Kidney (tissue), 14 donors: ENCODE data around the gene AAGAB. TPM values are rescaled to one million over a fixed set of nuclear protein-coding genes. Genes with fewer than 3 reads are reported as not detected.

Experiments used
- DNase-seq, 5 donors: peaks; one replicate each; pipeline ENCODE4 v3.0.0-alpha.2; 2013 to 2020
- FAIRE-seq: peaks from 2 replicates; lab custom pipeline; 2012; peaks lifted over from hg19 to GRCh38; lab: Jason Lieb, UNC
- H3K27ac ChIP-seq, 2 donors: one replicate each; pipeline ENCODE4 v1.7.0; 2013; ENCODE audit warnings: low read depth in 2 of 2, low read length in 2 of 2, inconsistent platforms in 1 of 2
- H3K27me3 ChIP-seq: one replicate; pipeline ENCODE4 v1.7.1; 2013; ENCODE audit warnings: low read length, inconsistent platforms; ENCODE audit not compliant: control insufficient read depth, insufficient read depth
- H3K36me3 ChIP-seq, 3 donors: one replicate each; pipeline versions ENCODE4 v1.7.0 to v1.7.1; 2013; ENCODE audit warnings: low read length in 3 of 3, control low read depth in 1 of 3, inconsistent platforms in 1 of 3; ENCODE audit not compliant: insufficient read depth in 3 of 3, control insufficient read depth in 2 of 3
- H3K4me1 ChIP-seq, 3 donors: one replicate each; pipeline versions ENCODE4 v1.7.0 to v1.7.1; 2013; ENCODE audit warnings: low read length in 3 of 3, inconsistent platforms in 1 of 3, low read depth in 1 of 3; ENCODE audit not compliant: control insufficient read depth in 2 of 3, insufficient read depth in 2 of 3
- H3K4me3 ChIP-seq, 3 donors: one replicate each; pipeline versions ENCODE4 v1.7.0 to v1.8.1; 2013; ENCODE audit warnings: low read length in 3 of 3, control low read depth in 1 of 3, inconsistent platforms in 1 of 3
- H3K9ac ChIP-seq, 3 donors: one replicate each; pipeline versions ENCODE4 v1.7.0 to v1.7.1; 2013; ENCODE audit warnings: low read length in 3 of 3, control low read depth in 1 of 3, inconsistent platforms in 1 of 3
- H3K9me3 ChIP-seq, 3 donors: one replicate each; pipeline versions ENCODE4 v1.7.0 to v1.7.1; 2013; ENCODE audit warnings: low read length in 3 of 3, control low read depth in 1 of 3, inconsistent platforms in 1 of 3; ENCODE audit not compliant: control insufficient read depth in 2 of 3, insufficient read depth in 1 of 3
- CTCF ChIP-seq: IDR thresholded peaks from 3 replicates; pipeline ENCODE4 v1.5.1; 2012; ENCODE audit warnings: mild to moderate bottlenecking, moderate library complexity, borderline replicate concordance; ENCODE audit not compliant: insufficient read depth; ENCODE audit errors: extremely low read depth
- intact Hi-C: fragments of 100-400 bp; cut with DNase I; formaldehyde crosslinking; loops from one replicate; pipeline ENCODE4 v1.11.1; 2022
- polyA plus RNA-seq: library from polyadenylated mRNA; stranded (reverse); fragments of 350-450 nt; fragmentation: Illumina TruSeq; extraction: RNeasy Lipid Tissue Mini Kit (QIAGEN cat#74804); gene quantifications from one replicate; pipeline ENCODE4 v1.2.3, GENCODE V29; 2014; ENCODE audit warnings: low read depth, low replicate concordance; ENCODE audit not compliant: insufficient read depth
- total RNA-seq: library from RNA; stranded (reverse); fragmentation: NEBNext Ultra II Directional; extraction: Animal tissue kit (Norgen Biotek cat#: 25700); gene quantifications from one replicate; pipeline ENCODE4 v1.2.1, GENCODE V29; 2021
- donor health status: control.
- donor health status: control.
- donor health status: control.
- donor health status: control.
- donor health status: control.
- donor health status: DM: yes; HTN: yes; CAD: no.
- donor health status: Normal renal cell carcinoma (clear cell type).

Gene AAGAB
- total and polyA plus RNA-seq, 2 donors from 2014 or later: 40.7 to 44.0 TPM

- intact Hi-C loops: no loop called here
- no peak for DNase-seq
These were observed 81.5 kb downstream of the AAGAB start for GRCh38 chr15:67173005-67173404.

GRCh38 chr15:67172172-67172571 lies 82.3 kb downstream of the AAGAB start:
- FAIRE-seq (no peak), DNase-seq (no peak)
- no peak overlapping the region for H3K27ac ChIP-seq
- no peak overlapping the region for H3K9ac ChIP-seq
- H3K36me3 ChIP-seq: peaks cover 0 to 48% (median 3%) of the 10 kb centered on the region in 3 donors
- intact Hi-C loops: no loop called here
- no peak for TF ChIP-seq CTCF
- no peaks in the 10 kb centered on the region for H3K9me3 ChIP-seq
- no peak overlapping the region for H3K4me3 ChIP-seq
- H3K27me3 ChIP-seq: no peaks in the 10 kb centered on the region
- peaks cover 0 to 14% (median 7%) of the 10 kb centered on the region in 3 donors for H3K4me1 ChIP-seq

More at GRCh38 chr15:67173005-67173404, 81.5 kb downstream of the AAGAB start:
- peaks cover 0 to 45% (median 3%) of the 10 kb centered on the region in 3 donors for H3K36me3 ChIP-seq
- peaks cover 0 to 14% (median 7%) of the 10 kb centered on the region in 3 donors for H3K4me1 ChIP-seq
- no peaks in the 10 kb centered on the region for H3K9me3 ChIP-seq
- H3K27me3 ChIP-seq: no peaks in the 10 kb centered on the region
- H3K4me3 ChIP-seq: no peak overlapping the region
- FAIRE-seq: no peak
- no peak overlapping the region for H3K9ac ChIP-seq
- no peak overlapping the region for H3K27ac ChIP-seq
- TF ChIP-seq CTCF: no peak

GRCh38 chr15:67171471-67171870 lies 83.0 kb downstream of the AAGAB start:
- FAIRE-seq (no peak), DNase-seq (no peak)
- Histone ChIP-seq H3K4me3 (no peak overlapping the region), H3K4me1 (peaks cover 0 to 12% (median 7%) of the 10 kb centered on the region in 3 donors), H3K36me3 (peaks cover 0 to 55% (median 8%) of the 10 kb centered on the region in 3 donors), H3K9ac (no peak overlapping the region), H3K27ac (no peak overlapping the region), H3K9me3 (no peaks in the 10 kb centered on the region), H3K27me3 (no peaks in the 10 kb centered on the region)
- intact Hi-C loops: no loop called here
- no peak for TF ChIP-seq CTCF
